H1 (cell line): ENCODE results near the gene R3HDML. TPM values are rescaled to one million over a fixed set of nuclear protein-coding genes. Genes with fewer than 3 reads are reported as not detected.

Experiments used
- CTCF ChIA-PET: fragments of 300-600 bp; sonication (Branson Sonifier 250); formaldehyde crosslinking; loops from one replicate; lab custom pipeline; 2021; ENCODE audit not compliant: partially characterized antibody; lab: Charles Lee
- POLR2A ChIA-PET: fragments of 300-600 bp; sonication (Branson Sonifier 250); formaldehyde crosslinking; loops from one replicate; lab custom pipeline; 2021; ENCODE audit warnings: inconsistent platforms; ENCODE audit not compliant: partially characterized antibody; lab: Charles Lee
- DNase-seq, 2 experiments: peaks; one replicate each; pipeline versions ENCODE4 v3.0.0 to v3.0.0-alpha.2; 2010 to 2022; ENCODE audit warnings: low spot score in 2 of 2, low read depth in 1 of 2, mixed read lengths in 1 of 2
- FAIRE-seq: peaks from 2 replicates; lab custom pipeline; 2011; peaks lifted over from hg19 to GRCh38; lab: Jason Lieb, UNC
- H2AFZ ChIP-seq: 2 replicates; pipeline ENCODE4 v1.8.1; 2012; ENCODE audit warnings: low read length, inconsistent platforms
- H2AK5ac ChIP-seq: 2 replicates; pipeline ENCODE4 v1.6.1; 2013; ENCODE audit warnings: low read depth, low read length
- H2BK120ac ChIP-seq: replicated peaks from 2 replicates; pipeline ENCODE3; 2013; ENCODE audit warnings: low read depth, low read length, inconsistent platforms
- H2BK12ac ChIP-seq: 2 replicates; pipeline ENCODE4 v1.6.1; 2013; ENCODE audit warnings: low read depth, low read length
- H2BK15ac ChIP-seq: 2 replicates; pipeline ENCODE4 v1.6.1; 2013; ENCODE audit warnings: low read length
- H2BK20ac ChIP-seq: 2 replicates; pipeline ENCODE4 v1.6.1; 2013; ENCODE audit warnings: low read length
- H2BK5ac ChIP-seq: 2 replicates; pipeline ENCODE4 v1.6.1; 2013; ENCODE audit warnings: low read depth, low read length
- H3K14ac ChIP-seq: 2 replicates; pipeline ENCODE4 v1.6.1; 2013; ENCODE audit warnings: inconsistent platforms; ENCODE audit not compliant: insufficient read length
- H3K18ac ChIP-seq: 2 replicates; pipeline ENCODE4 v1.6.1; 2013; ENCODE audit warnings: low read length; ENCODE audit errors: extremely low read depth
- H3K23ac ChIP-seq: 2 replicates; pipeline ENCODE4 v1.6.1; 2013; ENCODE audit warnings: inconsistent platforms; ENCODE audit not compliant: insufficient read length
- H3K23me2 ChIP-seq: 2 replicates; pipeline ENCODE4 v1.6.1; 2013; ENCODE audit warnings: low read depth, low read length
- H3K27ac ChIP-seq: 2 replicates; pipeline ENCODE4 v1.6.1; 2011; ENCODE audit warnings: low read depth, low read length, inconsistent platforms
- H3K27me3 ChIP-seq, 4 experiments: replicated peaks in 1 of 4; 1 replicate in 1 of 4; 2 replicates in 3 of 4; pipeline versions ENCODE4 v1.6.1 to v1.8.1; 2011 to 2013; ENCODE audit warnings: low read length in 3 of 4, mild to moderate bottlenecking in 3 of 4, inconsistent platforms in 2 of 4, mixed read lengths in 2 of 4, moderate library complexity in 1 of 4; ENCODE audit not compliant: control insufficient read depth in 3 of 4, insufficient read depth in 3 of 4; ENCODE audit errors: extremely low read depth in 1 of 4
- H3K36me3 ChIP-seq, 4 experiments: 2 replicates each; pipeline versions ENCODE4 v1.6.1 to v1.8.1; 2011 to 2013; ENCODE audit warnings: mild to moderate bottlenecking in 4 of 4, low read length in 3 of 4, moderate library complexity in 2 of 4, control low read depth in 1 of 4, inconsistent platforms in 1 of 4; ENCODE audit not compliant: insufficient read depth in 4 of 4, control insufficient read depth in 2 of 4
- H3K4ac ChIP-seq: replicated peaks from 2 replicates; pipeline ENCODE3; 2013; ENCODE audit warnings: low read length, low read depth, mixed read lengths, inconsistent platforms; ENCODE audit not compliant: insufficient read length
- H3K4me1 ChIP-seq, 4 experiments: replicated peaks in 1 of 4; 1 replicate in 1 of 4; 2 replicates in 3 of 4; pipeline versions ENCODE4 v1.6.1 to v1.8.1; 2011 to 2013; ENCODE audit warnings: low read length in 3 of 4, inconsistent platforms in 2 of 4, mixed read lengths in 1 of 4; ENCODE audit not compliant: insufficient read depth in 4 of 4, control insufficient read depth in 3 of 4
- H3K4me2 ChIP-seq, 2 experiments: 2 replicates each; pipeline versions ENCODE4 v1.6.1 to v1.8.1; 2011 to 2013; ENCODE audit warnings: low read depth in 2 of 2, low read length in 2 of 2, control low read depth in 1 of 2, inconsistent platforms in 1 of 2, mild to moderate bottlenecking in 1 of 2; ENCODE audit not compliant: insufficient read depth in 1 of 2
- H3K4me3 ChIP-seq, 4 experiments: fragments of 200-600, 300-600 bp in 1 of 4; sonication (generic), shearing (Covaris generic), sonication (Bioruptor Twin) in 1 of 4; 2 replicates each; pipeline versions ENCODE4 v1.5.1 to v1.8.1; 2011 to 2016; ENCODE audit warnings: low read length in 4 of 4, low read depth in 3 of 4, control low read depth in 2 of 4, inconsistent platforms in 2 of 4, mild to moderate bottlenecking in 2 of 4, mixed read lengths in 1 of 4, moderate library complexity in 1 of 4; ENCODE audit not compliant: insufficient read depth in 2 of 4; ENCODE audit errors: extremely low read depth in 1 of 4
- H3K56ac ChIP-seq: replicated peaks from 2 replicates; pipeline ENCODE3; 2013; ENCODE audit warnings: low read depth, mild to moderate bottlenecking, mixed read lengths, low read length, inconsistent platforms; ENCODE audit not compliant: insufficient read length
- H3K79me1 ChIP-seq: 2 replicates; pipeline ENCODE4 v1.6.1; 2013; ENCODE audit warnings: low read depth, low read length, control low read depth
- H3K79me2 ChIP-seq, 2 experiments: 2 replicates each; pipeline versions ENCODE4 v1.6.1 to v1.8.1; 2012 to 2013; ENCODE audit warnings: low read length in 2 of 2, mild to moderate bottlenecking in 2 of 2, inconsistent platforms in 1 of 2; ENCODE audit not compliant: insufficient read depth in 2 of 2, control insufficient read depth in 1 of 2
- H3K9ac ChIP-seq, 4 experiments: replicated peaks in 1 of 4; 1 replicate in 1 of 4; 2 replicates in 3 of 4; pipeline versions ENCODE4 v1.6.1 to v1.8.1; 2011 to 2013; ENCODE audit warnings: low read depth in 3 of 4, low read length in 3 of 4, control low read depth in 2 of 4, mild to moderate bottlenecking in 2 of 4, moderate library complexity in 2 of 4, inconsistent platforms in 1 of 4; ENCODE audit errors: extremely low read depth in 1 of 4
- H3K9me3 ChIP-seq, 2 experiments: 2 replicates each; pipeline versions ENCODE4 v1.6.1 to v1.8.1; 2012 to 2013; ENCODE audit warnings: mild to moderate bottlenecking in 2 of 2, moderate library complexity in 2 of 2, control low read depth in 1 of 2, inconsistent platforms in 1 of 2, low read depth in 1 of 2, low read length in 1 of 2, mixed read lengths in 1 of 2; ENCODE audit not compliant: insufficient read depth in 2 of 2
- H4K20me1 ChIP-seq, 2 experiments: replicated peaks in 1 of 2; 2 replicates each; pipeline versions ENCODE3 to v1.8.1; 2011 to 2013; ENCODE audit warnings: inconsistent platforms in 2 of 2, low read length in 2 of 2, mild to moderate bottlenecking in 1 of 2; ENCODE audit not compliant: insufficient read depth in 2 of 2, control insufficient read depth in 1 of 2
- H4K5ac ChIP-seq: 2 replicates; pipeline ENCODE4 v1.6.1; 2013; ENCODE audit warnings: low read length, low read depth, mixed read lengths, inconsistent platforms; ENCODE audit not compliant: insufficient read length
- H4K8ac ChIP-seq: 2 replicates; pipeline ENCODE4 v1.8.0; 2013; ENCODE audit warnings: mild to moderate bottlenecking, moderate library complexity, low read length, inconsistent platforms; ENCODE audit not compliant: insufficient read depth; ENCODE audit errors: extremely low read depth
- H4K91ac ChIP-seq: replicated peaks from 2 replicates; pipeline ENCODE3; 2013; ENCODE audit warnings: low read length, mixed read lengths, inconsistent platforms; ENCODE audit not compliant: insufficient read length
- BCL11A ChIP-seq, 2 experiments: IDR thresholded peaks; one replicate each; pipeline ENCODE4 v1.6.1; 2011; ENCODE audit warnings: low read depth in 2 of 2, low read length in 2 of 2, mild to moderate bottlenecking in 2 of 2
- CBX5 ChIP-seq: fragments of 300-800, 300-1000 bp; sonication (generic); IDR thresholded peaks from 2 replicates; pipeline ENCODE4 v1.7.1; 2016; ENCODE audit warnings: antibody characterized with exemption, low read length, low read depth
- CHD2 ChIP-seq: IDR thresholded peaks from 2 replicates; pipeline ENCODE4 v1.6.1; 2012; ENCODE audit warnings: low read length, improper control_type of control experiment
- GABPA ChIP-seq: IDR thresholded peaks from 2 replicates; pipeline ENCODE4 v1.6.1; 2011; ENCODE audit warnings: mild to moderate bottlenecking, low read length, moderate library complexity, borderline replicate concordance; ENCODE audit not compliant: insufficient read depth
- HDAC6 ChIP-seq: IDR thresholded peaks from one replicate; pipeline ENCODE4 v1.7.1; 2012; ENCODE audit warnings: low read depth, mild to moderate bottlenecking, inconsistent platforms, low read length, moderate library complexity
- KDM1A ChIP-seq: fragments of 200-600, 300-600 bp; sonication (generic); IDR thresholded peaks from 2 replicates; pipeline ENCODE4 v1.7.1; 2016; ENCODE audit warnings: mild to moderate bottlenecking, low read length, borderline replicate concordance
- POLR2A ChIP-seq, 2 experiments: IDR thresholded peaks; 1 replicate in 1 of 2; 2 replicates in 1 of 2; pipeline ENCODE4 v1.6.1; 2011; ENCODE audit warnings: low read depth in 2 of 2, low read length in 2 of 2, mild to moderate bottlenecking in 2 of 2; ENCODE audit errors: control extremely low read depth in 1 of 2
- RAD21 ChIP-seq, 2 experiments: IDR thresholded peaks in 1 of 2; conservative IDR thresholded peaks in 1 of 2; 2 replicates each; pipeline ENCODE4 v1.6.1; 2011; ENCODE audit warnings: low read depth in 2 of 2, low read length in 2 of 2, improper control_type of control experiment in 1 of 2, inconsistent platforms in 1 of 2, mild to moderate bottlenecking in 1 of 2, moderate library complexity in 1 of 2
- RNF2 ChIP-seq: fragments of 200-900, 300-1000 bp; sonication (generic); IDR thresholded peaks from 2 replicates; pipeline ENCODE4 v1.7.1; 2016; ENCODE audit warnings: borderline replicate concordance, low read depth, mild to moderate bottlenecking, antibody characterized with exemption, low read length; ENCODE audit not compliant: poor library complexity, severe bottlenecking; ENCODE audit errors: missing control alignments
- RXRA ChIP-seq: IDR thresholded peaks from 2 replicates; pipeline ENCODE4 v1.6.1; 2011; ENCODE audit warnings: low read depth, mild to moderate bottlenecking, low read length, moderate library complexity; ENCODE audit not compliant: insufficient read depth
- SIN3A ChIP-seq, 2 experiments: IDR thresholded peaks in 1 of 2; conservative IDR thresholded peaks in 1 of 2; 2 replicates each; pipeline ENCODE4 v1.6.1; 2011 to 2012; ENCODE audit warnings: low read length in 2 of 2, improper control_type of control experiment in 1 of 2, low read depth in 1 of 2, mild to moderate bottlenecking in 1 of 2
- SIX5 ChIP-seq: IDR thresholded peaks from 2 replicates; pipeline ENCODE4 v1.6.1; 2011; ENCODE audit warnings: mild to moderate bottlenecking, low read depth, low read length
- SP2 ChIP-seq: IDR thresholded peaks from 2 replicates; pipeline ENCODE4 v1.6.1; 2012; ENCODE audit warnings: mild to moderate bottlenecking, low read length, inconsistent platforms
- TAF7 ChIP-seq: optimal IDR thresholded peaks from 2 replicates; pipeline ENCODE3; 2011; ENCODE audit warnings: low read depth, mild to moderate bottlenecking, inconsistent platforms, low read length, moderate library complexity, borderline replicate concordance
- WGBS, 2 experiments: shearing (Covaris generic) in 1 of 2; methylation state at CpG; one replicate each; pipeline versions ENCODE4 v1.1.6 to v1.1.7; 2013 to 2015; ENCODE audit warnings: low lambda C conversion rate in 2 of 2, mixed read lengths in 2 of 2, inconsistent platforms in 1 of 2, low coverage in 1 of 2, missing lambda C conversion rate in 1 of 2; ENCODE audit not compliant: insufficient replicate concordance in 2 of 2, insufficient coverage in 1 of 2, insufficient read length in 1 of 2; ENCODE audit errors: extremely low coverage in 1 of 2, missing lambda C conversion rate in 1 of 2; 5-methylcytosine and 5-hydroxymethylcytosine counted together
- polyA plus RNA-seq, 7 experiments: library from polyadenylated mRNA; depleted of rRNA in 3 of 7; stranded (reverse) in 5 of 7; unstranded in 2 of 7; fragments of >200 nt in 5 of 7; fragments of 200-250 nt in 2 of 7; gene quantifications; 1 replicate in 5 of 7; 2 replicates in 1 of 7; 4 replicates in 1 of 7; pipeline versions ENCODE4 v1.2.1 to v1.2.3, GENCODE V29; 2011 to 2013; ENCODE audit warnings: missing spikeins in 2 of 7, mixed read lengths in 2 of 7
- total RNA-seq: library from RNA; stranded (reverse); fragmentation: NEBNext Ultra II Directional; extraction: Animal tissue kit (Norgen Biotek cat#: 25700); gene quantifications from 2 replicates; pipeline ENCODE4 v1.2.1, GENCODE V29; 2021

The R3HDML gene
- total and polyA plus RNA-seq, 2 of the 8 experiments (the other 6 are each of a cell fraction or from before 2014, with no cell fraction given): not detected

GRCh38 chr20:44362466-44362940, 25.7 kb downstream of the R3HDML start:
- Histone ChIP-seq H3K27me3 (no peaks in the 10 kb centered on the region), H2AK5ac (no peak overlapping the region), H3K4me3 (no peak overlapping the region), H3K14ac (no peak overlapping the region), H3K18ac (no peak overlapping the region), H4K20me1 (no peaks in the 10 kb centered on the region), H3K4me1 (no peaks in the 10 kb centered on the region), H3K79me1 (no peaks in the 10 kb centered on the region), H3K9ac (no peak overlapping the region), H4K91ac (no peak overlapping the region), H3K23ac (no peak overlapping the region), H3K4ac (no peak overlapping the region), H2BK15ac (no peak overlapping the region), H4K5ac (no peak overlapping the region), H3K27ac (no peak overlapping the region), H2BK12ac (no peak overlapping the region), H2AFZ (no peak overlapping the region), H2BK5ac (no peak overlapping the region), H3K23me2 (peaks cover 5% of the 10 kb centered on the region; the same call in 1 of the 2 replicates), H3K79me2 (no peaks in the 10 kb centered on the region), H3K9me3 (no peaks in the 10 kb centered on the region), H2BK20ac (no peak overlapping the region), H3K56ac (no peak overlapping the region), H4K8ac (no peak overlapping the region), H2BK120ac (no peak overlapping the region), H3K36me3 (no peaks in the 10 kb centered on the region), H3K4me2 (no peak overlapping the region)
- ChIA-PET CTCF (interaction anchor here (2.5 kb wide), 1 partner anchor 145 kb away, joined by 8 read pairs; no protein-coding TSS in a partner anchor), POLR2A (no interaction called here)
- DNase-seq (no peak), FAIRE-seq (no peak)
- 87% methylated on average over 4 of the region's 4 CpGs; no CpG with 5 or more reads in 1 of the 2 experiments for whole genome bisulfite sequencing, 2 experiments
- no peak for TF ChIP-seq HDAC6
- TF ChIP-seq SP2: no peak
- no peak for TF ChIP-seq RAD21 (IDR thresholded peaks at IDR 0.05 in 1 of 2, conservative IDR thresholded peaks at IDR 0.05 in 1 of 2; ENCODE audit: low read depth in 2 of 2, low read length in 2 of 2)
- TF ChIP-seq SIX5: no peak
- TF ChIP-seq CHD2: no peak
- no peak for TF ChIP-seq RXRA
- no peak for TF ChIP-seq GABPA
- TF ChIP-seq RNF2: no peak
- no peak for TF ChIP-seq POLR2A (IDR thresholded peaks at IDR 0.05; ENCODE audit: control extremely low read depth in 1 of 2, low read depth in 2 of 2, low read length in 2 of 2)
- no peak for TF ChIP-seq BCL11A (IDR thresholded peaks at IDR 0.05; ENCODE audit: low read depth in 2 of 2, low read length in 2 of 2)
- TF ChIP-seq KDM1A: no peak
- TF ChIP-seq CBX5: no peak
- TF ChIP-seq TAF7: no peak
- no peak for TF ChIP-seq SIN3A (conservative IDR thresholded peaks at IDR 0.05 in 1 of 2, IDR thresholded peaks at IDR 0.05 in 1 of 2; ENCODE audit: low read depth in 1 of 2, low read length in 2 of 2)
